Right hindlimb (tissue), 1 donor: ENCODE measurements around the gene DCTN1.
A peak's percentile ranks its signal among the peaks of the same experiment; 100 is the strongest.
"Not testable (repeated sequence)": the region's sequence is repeated elsewhere in the genome, so short reads cannot be mapped to it uniquely, and the experiment has no call there.

ENCODE experiments used
- DNase-seq: peaks from one replicate; pipeline ENCODE4 v3.0.0-alpha.2; 2018

Gene DCTN1

GRCh38 chr2:74379851-74380789 lies at the start of gene DCTN1:
Gene DCTN1, minus strand, starts transcription at chr2:74380311. Its CDS starts 274 bp downstream, at chr2:74380037.
- peak; percentile 57 for DNase-seq

- DNase-seq: no peak
Measured at GRCh38 chr2:74428675-74429074, 48.6 kb upstream of the DCTN1 start.

GRCh38 chr2:74427551-74427950 lies 47.4 kb upstream of the DCTN1 start:
- no peak for DNase-seq

- no peak for DNase-seq
Measured at GRCh38 chr2:74426181-74426758, 46.2 kb upstream of the DCTN1 start.

- DNase-seq: no peak
Measured at GRCh38 chr2:74425523-74425922, 45.4 kb upstream of the DCTN1 start.

GRCh38 chr2:74424995-74425406 lies 44.9 kb upstream of the DCTN1 start:
- no peak for DNase-seq

GRCh38 chr2:74424139-74424992 lies 44.3 kb upstream of the DCTN1 start:
- DNase-seq: no peak

- DNase-seq: no peak
Measured at GRCh38 chr2:74423231-74424095, 43.4 kb upstream of the DCTN1 start.

GRCh38 chr2:74421221-74421870 lies 41.2 kb upstream of the DCTN1 start, which contains the start of the genes C2orf81 and WDR54:
Gene C2orf81, minus strand, starts transcription at chr2:74421619. Its CDS starts 59 bp downstream, at chr2:74421560.
Gene WDR54, plus strand, starts transcription at chr2:74421730. Its CDS starts 424 bp downstream, at chr2:74422154.
- DNase-seq: peak; percentile 92

- not testable (repeated sequence) for DNase-seq
Measured at GRCh38 chr2:74420443-74421103, 40.5 kb upstream of the DCTN1 start.

- no peak for DNase-seq
Measured at GRCh38 chr2:74420006-74420405, 39.9 kb upstream of the DCTN1 start.

GRCh38 chr2:74419345-74419744 lies 39.2 kb upstream of the DCTN1 start:
- DNase-seq: no peak

- no peak for DNase-seq
Measured at GRCh38 chr2:74418312-74418711, 38.2 kb upstream of the DCTN1 start.

GRCh38 chr2:74417763-74418162 lies 37.7 kb upstream of the DCTN1 start:
- no peak for DNase-seq

- DNase-seq: no peak
Measured at GRCh38 chr2:74417197-74417596, 37.1 kb upstream of the DCTN1 start.

GRCh38 chr2:74416778-74417177 lies 36.7 kb upstream of the DCTN1 start:
- no peak for DNase-seq

GRCh38 chr2:74415762-74416395 lies 35.8 kb upstream of the DCTN1 start:
- DNase-seq: no peak

GRCh38 chr2:74414881-74415761 lies 35.0 kb upstream of the DCTN1 start:
- peak; percentile 78 for DNase-seq

- DNase-seq: no peak
Measured at GRCh38 chr2:74414441-74414840, 34.3 kb upstream of the DCTN1 start.
